SH-SY5Y (cell line): ENCODE results near the gene CASK.

Experiments used
- GATA2 ChIP-seq: IDR thresholded peaks from 2 replicates; pipeline ENCODE4 v1.6.1; 2011; ENCODE audit warnings: mild to moderate bottlenecking, low read depth, low read length
- GATA3 ChIP-seq: IDR thresholded peaks from 2 replicates; pipeline ENCODE4 v1.6.1; 2011; ENCODE audit warnings: low read depth, mild to moderate bottlenecking, low read length, moderate library complexity

The CASK gene

DNA sequence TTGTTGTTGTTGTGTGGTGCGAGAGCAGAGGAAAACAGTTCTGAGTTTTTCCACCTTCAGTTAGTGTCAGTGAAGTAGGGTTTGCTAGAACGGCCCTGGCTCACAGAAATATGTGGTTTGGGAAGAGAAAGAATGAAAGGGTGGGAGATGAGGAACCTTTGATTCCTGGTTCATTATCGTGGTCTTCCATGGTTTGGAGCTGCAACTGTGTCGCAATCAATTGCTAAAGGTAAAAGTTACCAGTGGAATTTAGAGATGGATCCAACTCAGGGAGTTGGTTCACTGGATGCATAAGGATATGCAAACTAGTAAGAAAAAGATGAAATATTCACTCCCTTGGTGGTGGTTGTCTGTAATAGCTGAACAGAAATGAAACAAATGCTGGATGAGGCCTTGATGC, 270.2 kb downstream of the CASK start:
- no peak for TF ChIP-seq GATA2
- no peak for TF ChIP-seq GATA3

- TF ChIP-seq GATA3: no peak
- TF ChIP-seq GATA2: no peak
Observed at GRCh38 chrX:41634284-41634683, 289.1 kb downstream of the CASK start.

GRCh38 chrX:41630091-41630490, 293.3 kb downstream of the CASK start:
- TF ChIP-seq GATA2 (no peak), GATA3 (no peak)

- no peak for TF ChIP-seq GATA2
- no peak for TF ChIP-seq GATA3
Observed at GRCh38 chrX:41629539-41629938, 293.8 kb downstream of the CASK start.

DNA sequence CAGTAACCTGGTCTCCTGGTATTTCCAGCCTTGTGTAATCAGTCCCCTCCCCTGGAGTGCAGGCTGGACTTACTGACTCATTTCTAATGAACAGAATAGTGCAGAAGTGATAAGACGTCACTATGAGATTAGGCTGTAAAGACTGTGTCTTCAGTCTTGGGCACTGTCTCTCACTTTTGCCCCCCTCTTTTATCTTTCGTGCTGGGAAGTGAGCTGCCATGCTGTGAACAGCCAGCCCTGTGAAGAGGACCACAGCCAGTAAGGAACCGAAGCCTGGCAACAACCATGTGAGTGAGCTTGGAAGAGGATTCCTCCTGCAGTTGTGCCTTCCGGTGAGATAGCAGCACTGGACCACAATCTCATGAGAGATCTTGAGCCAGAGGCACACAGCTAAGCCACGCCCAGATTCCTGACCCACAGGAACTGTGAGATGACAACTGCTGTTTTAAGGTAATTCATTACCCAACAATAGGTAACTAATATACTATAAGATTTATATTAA, 302.1 kb downstream of the CASK start:
- TF ChIP-seq GATA2: peak; percentile 88
- peak; percentile 45 for TF ChIP-seq GATA3

- TF ChIP-seq GATA3 (no peak), GATA2 (no peak)
Observed at GRCh38 chrX:41619221-41619620, 304.1 kb downstream of the CASK start.

- no peak for TF ChIP-seq GATA3
- no peak for TF ChIP-seq GATA2
Observed at GRCh38 chrX:41616935-41617334, 306.4 kb downstream of the CASK start.

DNA sequence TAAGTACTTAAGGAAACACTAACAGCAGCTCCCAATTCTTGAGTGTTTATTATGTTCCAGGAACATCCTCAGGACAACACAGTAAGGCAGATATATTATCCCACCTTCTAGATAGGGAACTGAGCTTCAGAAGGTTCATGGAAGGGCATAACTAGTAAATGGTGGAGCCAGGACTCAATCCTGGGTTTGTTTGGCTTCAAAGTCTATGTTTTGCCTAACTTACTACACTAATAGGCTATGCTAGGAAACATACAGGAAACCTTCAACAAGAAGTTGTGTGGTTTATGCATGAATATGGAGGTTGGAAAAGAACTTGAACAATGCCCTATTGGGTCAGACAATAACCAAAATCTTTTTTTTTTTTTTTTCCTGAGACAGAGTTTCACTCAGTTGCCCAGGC, 307.1 kb downstream of the CASK start:
- TF ChIP-seq GATA2: no peak
- TF ChIP-seq GATA3: no peak

- TF ChIP-seq GATA2 (no peak), GATA3 (no peak)
Observed at GRCh38 chrX:41608244-41608643, 315.1 kb downstream of the CASK start.

DNA sequence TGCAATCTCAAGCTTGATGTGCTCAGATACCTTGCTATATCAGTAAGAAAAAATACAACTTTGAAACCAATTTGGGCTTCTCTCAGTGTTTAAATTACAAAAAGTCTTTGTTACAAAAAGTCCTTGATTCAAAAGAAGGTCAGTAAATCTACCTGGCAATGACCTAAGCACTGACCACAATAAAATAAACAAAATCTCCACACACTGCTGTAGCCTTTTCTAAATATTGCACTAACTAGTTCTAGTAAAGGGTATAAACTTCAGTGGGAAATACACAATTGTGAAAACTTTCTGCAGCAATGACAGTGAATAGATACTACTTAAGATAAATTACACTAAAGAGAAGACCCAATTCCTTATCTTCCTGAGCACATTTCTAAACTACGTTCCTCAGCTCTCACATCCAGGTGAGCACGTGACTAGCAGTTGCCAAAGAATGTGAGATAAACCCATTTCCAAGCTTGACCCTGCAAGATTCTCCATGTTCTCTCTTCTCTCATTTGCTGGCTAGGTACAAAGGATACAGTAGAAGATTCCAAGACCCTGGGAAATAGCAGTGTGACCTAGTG, 316.0 kb downstream of the CASK start:
- TF ChIP-seq GATA3 (no peak), GATA2 (no peak)

GRCh38 chrX:41604766-41605543, 318.4 kb downstream of the CASK start:
- TF ChIP-seq GATA2 (no peak), GATA3 (no peak)

GRCh38 chrX:41604177-41604576, 319.2 kb downstream of the CASK start:
- TF ChIP-seq GATA2 (no peak), GATA3 (no peak)

DNA sequence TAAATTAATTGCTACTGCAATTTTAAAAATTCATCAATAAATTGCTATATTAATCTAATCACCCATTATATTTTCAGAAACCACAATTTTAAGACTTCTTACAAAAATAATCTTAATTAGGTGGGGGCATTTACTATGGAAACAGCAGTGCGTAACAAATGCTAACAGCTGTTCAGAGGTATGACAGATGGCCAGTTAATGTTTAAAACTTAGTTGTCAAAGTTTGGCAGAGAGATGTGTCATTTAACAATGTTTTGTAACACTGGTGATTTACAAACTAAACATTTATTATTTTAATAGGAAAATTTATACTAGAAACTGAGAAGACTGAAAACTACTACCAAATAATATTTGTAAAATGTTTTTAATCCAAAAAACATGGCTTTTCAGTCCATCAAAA, 319.8 kb downstream of the CASK start:
- TF ChIP-seq GATA3 (no peak), GATA2 (no peak)

DNA sequence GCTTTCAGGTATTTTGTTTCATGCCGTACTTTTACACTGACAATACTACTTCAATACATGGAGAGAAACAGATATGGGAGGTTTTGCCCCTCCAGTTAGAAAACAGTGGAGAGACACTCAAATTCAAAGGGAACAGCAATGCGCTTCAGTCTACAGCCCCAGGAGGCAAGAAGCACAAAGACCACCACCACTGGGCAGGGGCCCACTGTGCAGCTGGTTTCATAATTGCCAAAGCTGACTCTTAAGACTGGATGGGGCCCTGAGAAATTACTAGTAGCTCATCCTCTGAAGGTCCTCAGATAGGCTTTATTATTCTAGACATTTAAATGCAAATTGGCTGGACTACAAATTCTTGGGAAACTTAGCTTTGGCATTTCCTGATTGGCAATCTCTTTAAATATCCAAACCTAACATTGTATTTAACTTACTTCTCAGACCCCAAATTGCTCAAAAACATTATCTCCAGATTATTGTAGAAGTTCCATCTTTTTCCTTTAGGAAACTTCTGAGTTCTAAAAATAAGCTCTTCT, 320.5 kb downstream of the CASK start:
- TF ChIP-seq GATA2 (no peak), GATA3 (no peak)

- TF ChIP-seq GATA3: no peak
- no peak for TF ChIP-seq GATA2
Observed at GRCh38 chrX:41600291-41600690, 323.1 kb downstream of the CASK start.

- TF ChIP-seq GATA2: no peak
- no peak for TF ChIP-seq GATA3
Observed at GRCh38 chrX:41599507-41599906, 323.8 kb downstream of the CASK start.
